SK-N-SH (cell line): ENCODE measurements around the gene CACYBP. TPM values are rescaled to one million over a fixed set of nuclear protein-coding genes. Genes with fewer than 3 reads are reported as not detected.

Source experiments
- CTCF ChIA-PET: fragments of 300-600, 350-600 bp; formaldehyde crosslinking; extraction: SDS; loops from one replicate; lab custom pipeline; 2021; lab: Yijun Ruan, JAX
- POLR2A ChIA-PET: fragments of 350-600 bp; sonication (Branson Sonifier 250); formaldehyde crosslinking; extraction: SDS; loops from one replicate; lab custom pipeline; 2020; ENCODE audit warnings: antibody characterized with exemption, inconsistent platforms; lab: Yijun Ruan, JAX
- DNase-seq: peaks from one replicate; pipeline ENCODE4 v3.0.0; 2012
- H2AFZ ChIP-seq: fragments of 200-600 bp; sonication (generic); 2 replicates; pipeline ENCODE4 v1.8.1; 2016; ENCODE audit warnings: antibody characterized with exemption, mild to moderate bottlenecking, low read depth
- H3F3A ChIP-seq: fragments of 200-600 bp; sonication (generic); replicated peaks from 2 replicates; pipeline ENCODE3; 2016; ENCODE audit warnings: antibody characterized with exemption, mild to moderate bottlenecking; ENCODE audit not compliant: insufficient read depth
- H3K27ac ChIP-seq, 2 experiments: fragments of 200-500 bp in 1 of 2; fragments of 200-600 bp in 1 of 2; sonication (Bioruptor generic) in 1 of 2; sonication (generic), shearing (Covaris generic) in 1 of 2; 2 replicates each; pipeline versions ENCODE4 v1.5.1 to v1.6.1; 2014 to 2016; ENCODE audit warnings: low read depth in 2 of 2, inconsistent platforms in 1 of 2, low read length in 1 of 2, mild to moderate bottlenecking in 1 of 2, mixed read lengths in 1 of 2
- H3K27me3 ChIP-seq: fragments of 200-600 bp; sonication (generic), shearing (Covaris generic); 2 replicates; pipeline ENCODE4 v1.6.1; 2016; ENCODE audit warnings: mixed run types; ENCODE audit not compliant: insufficient read depth
- H3K36me3 ChIP-seq, 2 experiments: fragments of 200-500 bp in 1 of 2; fragments of 200-600 bp in 1 of 2; sonication (Bioruptor generic) in 1 of 2; sonication (generic) in 1 of 2; replicated peaks in 1 of 2; 2 replicates each; pipeline versions ENCODE3 to v1.5.1; 2014 to 2016; ENCODE audit warnings: low read length in 1 of 2, mild to moderate bottlenecking in 1 of 2; ENCODE audit not compliant: insufficient read depth in 2 of 2, control insufficient read depth in 1 of 2
- H3K4me1 ChIP-seq, 2 experiments: fragments of 200-500 bp in 1 of 2; fragments of 200-600 bp in 1 of 2; sonication (Bioruptor generic) in 1 of 2; sonication (generic), shearing (Covaris generic) in 1 of 2; 2 replicates each; pipeline versions ENCODE4 v1.5.1 to v1.6.1; 2014 to 2016; ENCODE audit warnings: low read depth in 1 of 2, low read length in 1 of 2, mixed run types in 1 of 2; ENCODE audit not compliant: insufficient read depth in 2 of 2, control insufficient read depth in 1 of 2
- H3K4me2 ChIP-seq: fragments of 200-600 bp; sonication (generic), shearing (Covaris generic); 2 replicates; pipeline ENCODE4 v1.6.1; 2017; ENCODE audit warnings: mixed run types
- H3K4me3 ChIP-seq, 2 experiments: fragments of 200-500 bp in 1 of 2; fragments of 200-600 bp in 1 of 2; sonication (Bioruptor generic) in 1 of 2; sonication (generic), shearing (Covaris generic) in 1 of 2; 2 replicates each; pipeline versions ENCODE4 v1.5.1 to v1.8.1; 2014 to 2016; ENCODE audit warnings: low read depth in 2 of 2, inconsistent platforms in 1 of 2, low read length in 1 of 2, mild to moderate bottlenecking in 1 of 2, mixed read lengths in 1 of 2, moderate library complexity in 1 of 2
- H3K79me2 ChIP-seq: fragments of 200-600 bp; sonication (generic); 2 replicates; pipeline ENCODE4 v1.8.1; 2017; ENCODE audit warnings: mild to moderate bottlenecking; ENCODE audit not compliant: insufficient read depth
- H3K9ac ChIP-seq: fragments of 200-600 bp; sonication (generic); 2 replicates; pipeline ENCODE4 v1.6.1; 2017; ENCODE audit warnings: mixed run types
- H3K9me2 ChIP-seq: fragments of 200-600 bp; sonication (generic); 2 replicates; pipeline ENCODE4 v1.6.1; 2017; ENCODE audit warnings: mixed run types
- H3K9me3 ChIP-seq: fragments of 200-600 bp; sonication (generic); 2 replicates; pipeline ENCODE4 v1.6.1; 2017; ENCODE audit warnings: mixed run types, mild to moderate bottlenecking, moderate library complexity
- H4K20me1 ChIP-seq: fragments of 200-600 bp; sonication (generic); 2 replicates; pipeline ENCODE4 v1.6.1; 2017; ENCODE audit warnings: mild to moderate bottlenecking, mixed run types; ENCODE audit not compliant: insufficient read depth
- CHD2 ChIP-seq: fragments of 150-350 bp; IDR thresholded peaks from 2 replicates; pipeline ENCODE4 v1.6.1; 2018; ENCODE audit warnings: low read length; ENCODE audit not compliant: partially characterized antibody
- EP300 ChIP-seq, 2 experiments: IDR thresholded peaks; 2 replicates each; pipeline versions ENCODE4 v1.4.0 to v1.6.1; 2012; ENCODE audit warnings: borderline replicate concordance in 1 of 2, low read depth in 1 of 2, low read length in 1 of 2
- EZH2phosphoT487 ChIP-seq: fragments of 200-600 bp; sonication (generic); IDR thresholded peaks from 2 replicates; pipeline ENCODE4 v1.6.1; 2017; ENCODE audit warnings: low read depth, mixed run types, mild to moderate bottlenecking, antibody characterized with exemption, moderate library complexity, borderline replicate concordance
- FOSL2 ChIP-seq: IDR thresholded peaks from 2 replicates; pipeline ENCODE4 v1.4.0; 2012; ENCODE audit warnings: low read depth, mild to moderate bottlenecking, moderate library complexity, borderline replicate concordance
- FOXJ3 ChIP-seq: sonication (generic); formaldehyde crosslinking; IDR thresholded peaks from 2 replicates; pipeline ENCODE4 v1.5.1; 2020; ENCODE audit warnings: mild to moderate bottlenecking, missing genetic modification reagents
- FOXM1 ChIP-seq: IDR thresholded peaks from 2 replicates; pipeline ENCODE4 v1.4.0; 2012; ENCODE audit warnings: low read depth, mild to moderate bottlenecking
- GABPA ChIP-seq: IDR thresholded peaks from 2 replicates; pipeline ENCODE4 v1.4.0; 2012; ENCODE audit warnings: low read depth, mild to moderate bottlenecking
- MXI1 ChIP-seq: IDR thresholded peaks from 2 replicates; pipeline ENCODE4 v1.6.1; 2012; ENCODE audit warnings: mild to moderate bottlenecking, low read depth, low read length, improper control_type of control experiment
- NFIC ChIP-seq: IDR thresholded peaks from 2 replicates; pipeline ENCODE4 v1.4.0; 2012; ENCODE audit warnings: borderline replicate concordance
- RCOR1 ChIP-seq: fragments of 150-350 bp; IDR thresholded peaks from 2 replicates; pipeline ENCODE4 v1.6.1; 2017; ENCODE audit warnings: antibody characterized with exemption, low read length
- RFX5 ChIP-seq: IDR thresholded peaks from 2 replicates; pipeline ENCODE4 v1.6.1; 2012; ENCODE audit warnings: mild to moderate bottlenecking, improper control_type of control experiment, low read length
- RXRA ChIP-seq: IDR thresholded peaks from 2 replicates; pipeline ENCODE4 v1.4.0; 2012; ENCODE audit warnings: low read depth, mild to moderate bottlenecking, borderline replicate concordance
- SIN3A ChIP-seq: IDR thresholded peaks from 2 replicates; pipeline ENCODE4 v1.6.1; 2012; ENCODE audit warnings: low read depth, mild to moderate bottlenecking, low read length, moderate library complexity, borderline replicate concordance
- TAF1 ChIP-seq: IDR thresholded peaks from 2 replicates; pipeline ENCODE4 v1.6.1; 2012; ENCODE audit warnings: low read depth, mild to moderate bottlenecking, low read length, moderate library complexity, borderline replicate concordance
- TEAD4 ChIP-seq: IDR thresholded peaks from 2 replicates; pipeline ENCODE4 v1.4.0; 2012; ENCODE audit warnings: mild to moderate bottlenecking, borderline replicate concordance; ENCODE audit not compliant: insufficient read depth
- YY1 ChIP-seq: IDR thresholded peaks from 2 replicates; pipeline ENCODE4 v1.4.0; 2012; ENCODE audit warnings: low read depth, mild to moderate bottlenecking
- WGBS: methylation state at CpG from one replicate; pipeline ENCODE4 v1.1.6; 2017; ENCODE audit warnings: low lambda C conversion rate; 5-methylcytosine and 5-hydroxymethylcytosine counted together
- polyA plus RNA-seq, 3 experiments: library from polyadenylated mRNA; depleted of rRNA; stranded (reverse); fragments of >200 nt; gene quantifications; 2 replicates each; pipeline ENCODE4 v1.2.3, GENCODE V29; 2012
- TF ChIP-seq, protein P1 (sequence below): fragments of 150-350 bp; IDR thresholded peaks from 2 replicates; pipeline ENCODE4 v1.6.1; 2017; ENCODE audit warnings: antibody characterized with exemption, low read length, low read depth, borderline replicate concordance
- TF ChIP-seq, protein P2 (sequence below): fragments of 150-350 bp; IDR thresholded peaks from 2 replicates; pipeline ENCODE4 v1.6.1; 2016; ENCODE audit warnings: mild to moderate bottlenecking, low read depth, low read length
- TF ChIP-seq, protein P3 (sequence below): IDR thresholded peaks from 2 replicates; pipeline ENCODE4; 2012
- TF ChIP-seq, protein P4 (sequence below): IDR thresholded peaks from 2 replicates; pipeline ENCODE4 v1.4.0; 2012; ENCODE audit warnings: low read depth, borderline replicate concordance
- TF ChIP-seq, protein P5 (sequence below): IDR thresholded peaks from 2 replicates; pipeline ENCODE4 v1.6.1; 2012; ENCODE audit warnings: mild to moderate bottlenecking, low read depth, low read length, moderate library complexity

The CACYBP gene
- polyA plus RNA-seq, 1 of the 3 experiments (the other 2 are of a cell fraction) = 56.2 TPM

DNA sequence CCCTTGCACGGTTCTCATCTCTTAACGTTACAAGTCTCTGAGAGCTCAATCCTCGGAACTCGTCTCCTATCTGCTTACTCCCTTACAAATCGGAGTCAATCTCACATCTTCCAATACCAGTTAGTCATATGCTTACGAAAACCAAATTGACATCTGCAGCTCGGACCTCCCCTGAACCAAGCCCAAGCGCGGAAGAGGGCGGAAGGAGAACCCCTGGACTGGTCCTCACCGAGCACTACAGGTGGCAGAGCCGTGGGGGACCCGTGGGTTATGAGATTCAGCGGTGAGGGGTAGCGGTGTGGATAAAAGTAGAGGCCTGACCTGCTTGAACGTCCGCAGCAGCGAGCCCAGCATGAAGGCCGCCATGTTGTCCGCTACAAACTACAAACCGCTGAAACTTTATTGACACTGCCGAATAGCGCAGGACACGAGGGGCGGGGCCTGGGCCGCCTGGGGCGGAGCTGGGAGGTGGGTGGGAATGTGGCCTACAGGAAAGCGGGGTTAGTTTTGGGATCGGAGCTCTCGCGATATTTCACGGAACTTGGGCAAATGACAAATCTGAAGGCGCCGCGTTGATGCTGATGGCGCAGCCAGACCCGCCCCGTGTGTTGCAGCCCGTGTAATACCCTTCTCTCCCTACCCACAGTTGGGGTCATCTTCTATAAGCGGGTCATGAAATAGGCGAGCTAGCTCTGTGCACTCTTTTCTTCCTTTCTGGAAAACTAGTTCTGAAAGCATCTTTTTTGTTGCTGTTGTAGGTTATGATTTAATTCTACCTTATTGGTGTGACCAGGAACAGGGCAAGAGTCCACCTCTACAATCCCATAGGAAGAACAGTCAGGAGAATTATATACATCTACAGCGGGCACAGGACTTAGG is 23.5 kb downstream of the CACYBP start, which contains the start of gene MRPS14:
Gene MRPS14 (minus strand): TSS at position 383 of the 879 bp plus-strand sequence. CDS start 17 bp downstream, at position 366.
- POLR2A ChIA-PET = interaction anchor here (0.8 to 2.8 kb wide), 6 partner anchors 9 to 102 kb away, joined by 3 to 54 read pairs (median 4); partner anchors contain the start of gene CACYBP
- peak within 1 kb of the TSS; percentile 76 for H3K4me2 ChIP-seq
- DNase-seq = peak; percentile 91
- no peaks in the 10 kb centered on the region for H3K9me2 ChIP-seq
- 4% methylated on average over 32 of the region's 42 CpGs for WGBS
- peaks cover 3 to 8% of the 10 kb centered on the region in 2 experiments for H3K36me3 ChIP-seq
- CTCF ChIA-PET = interaction anchor here (0.6 to 2.9 kb wide), 7 partner anchors 9 to 760 kb away, joined by 3 to 17 read pairs (median 3); no protein-coding TSS in a partner anchor
- no peaks in the 10 kb centered on the region for H3K9me3 ChIP-seq
- H3K27ac ChIP-seq = peak within 1 kb of the TSS; percentile 76 to 85
- peaks cover 44% of the 10 kb centered on the region for H3K79me2 ChIP-seq
- H3K4me1 ChIP-seq = peaks cover 0 to 9% of the 10 kb centered on the region in 2 experiments; a peak in 2 of 4 replicates
- H3F3A ChIP-seq = peaks cover 15% of the 10 kb centered on the region
- no peaks in the 10 kb centered on the region for H4K20me1 ChIP-seq
- peak within 1 kb of the TSS; percentile 85 to 94 for H3K4me3 ChIP-seq
- H3K27me3 ChIP-seq = no peaks in the 10 kb centered on the region
- H2AFZ ChIP-seq = peak within 1 kb of the TSS; percentile 100
- H3K9ac ChIP-seq = peak within 1 kb of the TSS; percentile 88
- TF ChIP-seq FOSL2 = no peak
- TF ChIP-seq CHD2 = peak; percentile 99
- no peak for TF ChIP-seq NFIC
- TF ChIP-seq, protein P1, sequence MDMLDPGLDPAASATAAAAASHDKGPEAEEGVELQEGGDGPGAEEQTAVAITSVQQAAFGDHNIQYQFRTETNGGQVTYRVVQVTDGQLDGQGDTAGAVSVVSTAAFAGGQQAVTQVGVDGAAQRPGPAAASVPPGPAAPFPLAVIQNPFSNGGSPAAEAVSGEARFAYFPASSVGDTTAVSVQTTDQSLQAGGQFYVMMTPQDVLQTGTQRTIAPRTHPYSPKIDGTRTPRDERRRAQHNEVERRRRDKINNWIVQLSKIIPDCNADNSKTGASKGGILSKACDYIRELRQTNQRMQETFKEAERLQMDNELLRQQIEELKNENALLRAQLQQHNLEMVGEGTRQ = no peak
- no peak for TF ChIP-seq FOXJ3 (CRISPR knock-in tag)
- peak; percentile 29; the same call in 1 of the 2 replicates for TF ChIP-seq RCOR1
- TF ChIP-seq TAF1 = peak; percentile 97
- no peak for TF ChIP-seq GABPA
- 0 out of 2 replicates have a peak, but pooled peaks have one; percentile 93 for TF ChIP-seq SIN3A
- TF ChIP-seq MXI1 = peak; percentile 92
- TF ChIP-seq, protein P2, sequence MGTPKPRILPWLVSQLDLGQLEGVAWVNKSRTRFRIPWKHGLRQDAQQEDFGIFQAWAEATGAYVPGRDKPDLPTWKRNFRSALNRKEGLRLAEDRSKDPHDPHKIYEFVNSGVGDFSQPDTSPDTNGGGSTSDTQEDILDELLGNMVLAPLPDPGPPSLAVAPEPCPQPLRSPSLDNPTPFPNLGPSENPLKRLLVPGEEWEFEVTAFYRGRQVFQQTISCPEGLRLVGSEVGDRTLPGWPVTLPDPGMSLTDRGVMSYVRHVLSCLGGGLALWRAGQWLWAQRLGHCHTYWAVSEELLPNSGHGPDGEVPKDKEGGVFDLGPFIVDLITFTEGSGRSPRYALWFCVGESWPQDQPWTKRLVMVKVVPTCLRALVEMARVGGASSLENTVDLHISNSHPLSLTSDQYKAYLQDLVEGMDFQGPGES = peak; percentile 26; the same call in 1 of the 2 replicates
- peak in 1 of 2 experiments; percentile 22; a peak in 1 of 4 replicates for TF ChIP-seq EP300 (IDR thresholded peaks at IDR 0.05; ENCODE audit: borderline replicate concordance in 1 of 2, low read depth in 1 of 2, low read length in 1 of 2)
- no peak for TF ChIP-seq RFX5
- 0 out of 2 replicates have a peak, but pooled peaks have one; percentile 37 for TF ChIP-seq TEAD4
- TF ChIP-seq, protein P3, sequence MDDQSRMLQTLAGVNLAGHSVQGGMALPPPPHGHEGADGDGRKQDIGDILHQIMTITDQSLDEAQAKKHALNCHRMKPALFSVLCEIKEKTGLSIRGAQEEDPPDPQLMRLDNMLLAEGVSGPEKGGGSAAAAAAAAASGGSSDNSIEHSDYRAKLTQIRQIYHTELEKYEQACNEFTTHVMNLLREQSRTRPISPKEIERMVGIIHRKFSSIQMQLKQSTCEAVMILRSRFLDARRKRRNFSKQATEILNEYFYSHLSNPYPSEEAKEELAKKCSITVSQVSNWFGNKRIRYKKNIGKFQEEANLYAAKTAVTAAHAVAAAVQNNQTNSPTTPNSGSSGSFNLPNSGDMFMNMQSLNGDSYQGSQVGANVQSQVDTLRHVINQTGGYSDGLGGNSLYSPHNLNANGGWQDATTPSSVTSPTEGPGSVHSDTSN = 0 out of 2 replicates have a peak, but pooled peaks have one; percentile 35
- peak; percentile 98 for TF ChIP-seq YY1
- no peak for TF ChIP-seq EZH2phosphoT487
- TF ChIP-seq, protein P4, sequence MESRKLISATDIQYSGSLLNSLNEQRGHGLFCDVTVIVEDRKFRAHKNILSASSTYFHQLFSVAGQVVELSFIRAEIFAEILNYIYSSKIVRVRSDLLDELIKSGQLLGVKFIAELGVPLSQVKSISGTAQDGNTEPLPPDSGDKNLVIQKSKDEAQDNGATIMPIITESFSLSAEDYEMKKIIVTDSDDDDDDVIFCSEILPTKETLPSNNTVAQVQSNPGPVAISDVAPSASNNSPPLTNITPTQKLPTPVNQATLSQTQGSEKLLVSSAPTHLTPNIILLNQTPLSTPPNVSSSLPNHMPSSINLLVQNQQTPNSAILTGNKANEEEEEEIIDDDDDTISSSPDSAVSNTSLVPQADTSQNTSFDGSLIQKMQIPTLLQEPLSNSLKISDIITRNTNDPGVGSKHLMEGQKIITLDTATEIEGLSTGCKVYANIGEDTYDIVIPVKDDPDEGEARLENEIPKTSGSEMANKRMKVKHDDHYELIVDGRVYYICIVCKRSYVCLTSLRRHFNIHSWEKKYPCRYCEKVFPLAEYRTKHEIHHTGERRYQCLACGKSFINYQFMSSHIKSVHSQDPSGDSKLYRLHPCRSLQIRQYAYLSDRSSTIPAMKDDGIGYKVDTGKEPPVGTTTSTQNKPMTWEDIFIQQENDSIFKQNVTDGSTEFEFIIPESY = peak; percentile 97
- TF ChIP-seq, protein P5, sequence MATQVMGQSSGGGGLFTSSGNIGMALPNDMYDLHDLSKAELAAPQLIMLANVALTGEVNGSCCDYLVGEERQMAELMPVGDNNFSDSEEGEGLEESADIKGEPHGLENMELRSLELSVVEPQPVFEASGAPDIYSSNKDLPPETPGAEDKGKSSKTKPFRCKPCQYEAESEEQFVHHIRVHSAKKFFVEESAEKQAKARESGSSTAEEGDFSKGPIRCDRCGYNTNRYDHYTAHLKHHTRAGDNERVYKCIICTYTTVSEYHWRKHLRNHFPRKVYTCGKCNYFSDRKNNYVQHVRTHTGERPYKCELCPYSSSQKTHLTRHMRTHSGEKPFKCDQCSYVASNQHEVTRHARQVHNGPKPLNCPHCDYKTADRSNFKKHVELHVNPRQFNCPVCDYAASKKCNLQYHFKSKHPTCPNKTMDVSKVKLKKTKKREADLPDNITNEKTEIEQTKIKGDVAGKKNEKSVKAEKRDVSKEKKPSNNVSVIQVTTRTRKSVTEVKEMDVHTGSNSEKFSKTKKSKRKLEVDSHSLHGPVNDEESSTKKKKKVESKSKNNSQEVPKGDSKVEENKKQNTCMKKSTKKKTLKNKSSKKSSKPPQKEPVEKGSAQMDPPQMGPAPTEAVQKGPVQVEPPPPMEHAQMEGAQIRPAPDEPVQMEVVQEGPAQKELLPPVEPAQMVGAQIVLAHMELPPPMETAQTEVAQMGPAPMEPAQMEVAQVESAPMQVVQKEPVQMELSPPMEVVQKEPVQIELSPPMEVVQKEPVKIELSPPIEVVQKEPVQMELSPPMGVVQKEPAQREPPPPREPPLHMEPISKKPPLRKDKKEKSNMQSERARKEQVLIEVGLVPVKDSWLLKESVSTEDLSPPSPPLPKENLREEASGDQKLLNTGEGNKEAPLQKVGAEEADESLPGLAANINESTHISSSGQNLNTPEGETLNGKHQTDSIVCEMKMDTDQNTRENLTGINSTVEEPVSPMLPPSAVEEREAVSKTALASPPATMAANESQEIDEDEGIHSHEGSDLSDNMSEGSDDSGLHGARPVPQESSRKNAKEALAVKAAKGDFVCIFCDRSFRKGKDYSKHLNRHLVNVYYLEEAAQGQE = peak; percentile 60; the same call in 1 of the 2 replicates
- TF ChIP-seq FOXM1 = no peak
- TF ChIP-seq RXRA = no peak
